HFF-Myc (cell line): ENCODE data around the gene SLC6A17.

ENCODE experiments used
- DNase-seq: peaks from one replicate; pipeline ENCODE4 v3.0.0-alpha.2; 2011; ENCODE audit warnings: low read depth; ENCODE audit errors: extremely low read depth
- H3K4me3 ChIP-seq: replicated peaks from 2 replicates; pipeline ENCODE4 v1.5.1; 2011; ENCODE audit warnings: low read depth, mild to moderate bottlenecking, control low read depth, low read length
- CTCF ChIP-seq: IDR thresholded peaks from 2 replicates; pipeline ENCODE4 v1.5.1; 2012; ENCODE audit warnings: mild to moderate bottlenecking, low read depth, low read length, control low read depth; ENCODE audit errors: missing control alignments

SLC6A17 gene

GRCh38 chr1:110123224-110123623 is 27.1 kb upstream of the SLC6A17 start:
- TF ChIP-seq CTCF, result no peak
- no peak for DNase-seq
- no peak overlapping the region for H3K4me3 ChIP-seq

GRCh38 chr1:110125810-110126209 is 24.5 kb upstream of the SLC6A17 start:
- H3K4me3 ChIP-seq, result no peak overlapping the region
- TF ChIP-seq CTCF, result no peak
- DNase-seq, result no peak

GRCh38 chr1:110130113-110130591 is 20.1 kb upstream of the SLC6A17 start:
- no peak for DNase-seq
- TF ChIP-seq CTCF, result no peak

GRCh38 chr1:110130989-110131388 is 19.3 kb upstream of the SLC6A17 start:
- TF ChIP-seq CTCF, result no peak
- DNase-seq, result no peak
- no peak overlapping the region for H3K4me3 ChIP-seq

More at GRCh38 chr1:110130113-110130591, 20.1 kb upstream of the SLC6A17 start:
- no peak overlapping the region for H3K4me3 ChIP-seq

- TF ChIP-seq CTCF, result no peak
- H3K4me3 ChIP-seq, result no peak overlapping the region
- no peak for DNase-seq
Measured at GRCh38 chr1:110132682-110133081, 17.6 kb upstream of the SLC6A17 start.

- no peak for TF ChIP-seq CTCF
- no peak for DNase-seq
- no peak overlapping the region for H3K4me3 ChIP-seq
Measured at GRCh38 chr1:110133436-110133835, 16.9 kb upstream of the SLC6A17 start.

GRCh38 chr1:110134050-110134595 is 16.2 kb upstream of the SLC6A17 start:
- DNase-seq, result no peak
- no peak for TF ChIP-seq CTCF
- no peak overlapping the region for H3K4me3 ChIP-seq
